AG10803 (cell line): ENCODE results near the gene SOX8.

ENCODE experiments used
- DNase-seq: peaks from one replicate; pipeline ENCODE4 v3.0.0; 2010; ENCODE audit warnings: low read depth
- H3K4me3 ChIP-seq: 2 replicates; pipeline ENCODE4 v1.5.1; 2011; ENCODE audit warnings: mild to moderate bottlenecking, low read length, control low read depth
- CTCF ChIP-seq: conservative IDR thresholded peaks from 2 replicates; pipeline ENCODE4 v1.5.1; 2011; ENCODE audit warnings: mild to moderate bottlenecking, low read length, control low read depth, inconsistent platforms

Gene SOX8

GRCh38 chr16:973366-973765, 8.2 kb upstream of the SOX8 start:
- no peak for DNase-seq
- H3K4me3 ChIP-seq, result no peak overlapping the region
- TF ChIP-seq CTCF, result no peak

- TF ChIP-seq CTCF, result no peak
- no peak for DNase-seq
- H3K4me3 ChIP-seq, result no peak overlapping the region
These were observed 7.5 kb upstream of the SOX8 start for GRCh38 chr16:974001-974601.

- DNase-seq, result no peak
- no peak for TF ChIP-seq CTCF
These were observed 6.8 kb upstream of the SOX8 start for GRCh38 chr16:974611-975261.

GRCh38 chr16:975291-975690, 6.3 kb upstream of the SOX8 start:
- no peak overlapping the region for H3K4me3 ChIP-seq
- TF ChIP-seq CTCF, result no peak
- DNase-seq, result no peak

More at GRCh38 chr16:974611-975261, 6.8 kb upstream of the SOX8 start:
- no peak overlapping the region for H3K4me3 ChIP-seq

GRCh38 chr16:976389-976931, 5.1 kb upstream of the SOX8 start:
- no peak overlapping the region for H3K4me3 ChIP-seq
- TF ChIP-seq CTCF, result no peak
- DNase-seq, result no peak

- H3K4me3 ChIP-seq, result no peak overlapping the region
- TF ChIP-seq CTCF, result no peak
- DNase-seq, result no peak
These were observed 4.4 kb upstream of the SOX8 start for GRCh38 chr16:977081-977701.
